ENCODE measurements around the gene ZNF775. TPM values are rescaled to one million over a fixed set of nuclear protein-coding genes. Genes with fewer than 3 reads are reported as not detected.

The ZNF775 gene
- total RNA-seq, 1 experiment from 2014 or later, result 3.4 TPM

GRCh38 chr7:150404805-150405583 lies 25.9 kb downstream of the ZNF775 start:
- H4K20me1 ChIP-seq (ENCODE audit: insufficient read depth), result no peaks in the 10 kb centered on the region
- H3K79me2 ChIP-seq (ENCODE audit: low read depth), result no peaks in the 10 kb centered on the region
- peak overlapping the region; percentile 98 for H2AFZ ChIP-seq
- no peak for TF ChIP-seq EZH2 (IDR thresholded peaks at IDR 0.05; ENCODE audit: low read depth)
- TF ChIP-seq CTCF (conservative IDR thresholded peaks at IDR 0.05), result peak; percentile 37; the same call in 1 of the 2 replicates
- CTCF ChIA-PET, result interaction anchor here (0.6 kb wide), 1 partner anchor 50 kb away, joined by 6 read pairs; no protein-coding TSS in a partner anchor
- TSS peak; percentile 84 for BruUV-seq (replicated peaks)
- H3K4me3 ChIP-seq, result peak overlapping the region; percentile 67
- H3K4me1 ChIP-seq (replicated peaks; ENCODE audit: insufficient read depth), result peaks cover 32% of the 10 kb centered on the region
- H3K27ac ChIP-seq, result no peak overlapping the region
- peak; percentile 64 to 83 for DNase-seq
- no peaks in the 10 kb centered on the region for H3K9me2 ChIP-seq (ENCODE audit: insufficient read depth)
- H3F3A ChIP-seq (ENCODE audit: insufficient read depth, low read depth), result peaks cover 23% of the 10 kb centered on the region
- peak overlapping the region; percentile 89 for H3K4me2 ChIP-seq
- POLR2A ChIA-PET (ENCODE audit: unreplicated experiment), result no interaction called here
- H3K27me3 ChIP-seq (ENCODE audit: insufficient read depth, low read depth), result no peaks in the 10 kb centered on the region
- intact Hi-C loops (cut with micrococcal nuclease; ENCODE audit: unreplicated experiment), result loop anchor here (2.0 to 5.0 kb wide), 2 partner anchors 42 to 83 kb away; partner anchors contain the start of genes ACTR3C and LRRC61
- H3K36me3 ChIP-seq (ENCODE audit: low read depth), result no peaks in the 10 kb centered on the region
- H3K9me3 ChIP-seq (ENCODE audit: insufficient read depth, low read depth), result no peaks in the 10 kb centered on the region

GRCh38 chr7:150405584-150406311 lies 26.6 kb downstream of the ZNF775 start:
- Histone ChIP-seq H3K9me2 (ENCODE audit: insufficient read depth) (no peaks in the 10 kb centered on the region), H3F3A (ENCODE audit: insufficient read depth, low read depth) (peaks cover 16% of the 10 kb centered on the region; the same call in 1 of the 2 replicates), H3K4me3 (peak overlapping the region; percentile 67), H3K27me3 (ENCODE audit: insufficient read depth, low read depth) (no peaks in the 10 kb centered on the region), H3K27ac (no peak overlapping the region), H4K20me1 (ENCODE audit: insufficient read depth) (no peaks in the 10 kb centered on the region), H3K4me2 (peak overlapping the region; percentile 89), H3K4me1 (replicated peaks; ENCODE audit: insufficient read depth) (peaks cover 24% of the 10 kb centered on the region), H3K9me3 (ENCODE audit: insufficient read depth, low read depth) (no peaks in the 10 kb centered on the region), H2AFZ (peak overlapping the region; percentile 98; the same call in 1 of the 2 replicates), H3K79me2 (ENCODE audit: low read depth) (no peaks in the 10 kb centered on the region), H3K36me3 (ENCODE audit: low read depth) (no peaks in the 10 kb centered on the region)
- no TSS peak for BruUV-seq (replicated peaks)
- CTCF ChIA-PET, result no interaction called here
- TF ChIP-seq CTCF (conservative IDR thresholded peaks at IDR 0.05) (no peak), EZH2 (IDR thresholded peaks at IDR 0.05; ENCODE audit: low read depth) (no peak)
- POLR2A ChIA-PET (ENCODE audit: unreplicated experiment), result no interaction called here
- intact Hi-C loops (cut with micrococcal nuclease; ENCODE audit: unreplicated experiment), result loop anchor here (2.0 kb wide), 1 partner anchor 43 kb away; no protein-coding TSS in a partner anchor
- no peak for DNase-seq

- intact Hi-C loops (cut with micrococcal nuclease; ENCODE audit: unreplicated experiment), result no loop called here
- CTCF ChIA-PET, result no interaction called here
- H3K27ac ChIP-seq, result no peak overlapping the region
These were observed 27.1 kb downstream of the ZNF775 start for GRCh38 chr7:150406312-150406566.

More at GRCh38 chr7:150406312-150406566, 27.1 kb downstream of the ZNF775 start:
- DNase-seq, result no peak
- Histone ChIP-seq H3K79me2 (ENCODE audit: low read depth) (no peaks in the 10 kb centered on the region), H4K20me1 (ENCODE audit: insufficient read depth) (no peaks in the 10 kb centered on the region), H3K4me2 (no peak overlapping the region), H3K9me2 (ENCODE audit: insufficient read depth) (no peaks in the 10 kb centered on the region), H2AFZ (no peak overlapping the region), H3K27me3 (ENCODE audit: insufficient read depth, low read depth) (no peaks in the 10 kb centered on the region), H3K4me3 (no peak overlapping the region), H3F3A (ENCODE audit: insufficient read depth, low read depth) (peaks cover 13% of the 10 kb centered on the region; the same call in 1 of the 2 replicates), H3K9me3 (ENCODE audit: insufficient read depth, low read depth) (no peaks in the 10 kb centered on the region), H3K36me3 (ENCODE audit: low read depth) (no peaks in the 10 kb centered on the region), H3K4me1 (replicated peaks; ENCODE audit: insufficient read depth) (peaks cover 19% of the 10 kb centered on the region)
- POLR2A ChIA-PET (ENCODE audit: unreplicated experiment), result no interaction called here
- TF ChIP-seq EZH2 (IDR thresholded peaks at IDR 0.05; ENCODE audit: low read depth) (no peak), CTCF (conservative IDR thresholded peaks at IDR 0.05) (no peak)
- BruUV-seq (replicated peaks), result no TSS peak
